IPS-18c (cell line): ENCODE data around the gene RASL11A.

Source experiments
- H3K4me3 ChIP-seq: 2 replicates; pipeline ENCODE4 v1.7.0; 2013; ENCODE audit warnings: low read depth, mild to moderate bottlenecking, low read length, moderate library complexity; ENCODE audit not compliant: insufficient read depth
- H3K9me3 ChIP-seq: one replicate; pipeline ENCODE4 v1.6.1; 2013; ENCODE audit warnings: mild to moderate bottlenecking, low read length, moderate library complexity; ENCODE audit not compliant: control insufficient read depth, insufficient read depth

The RASL11A gene

GRCh38 chr13:27263438-27263837, 7.2 kb upstream of the RASL11A start:
- Histone ChIP-seq H3K4me3 (no peak overlapping the region), H3K9me3 (no peaks in the 10 kb centered on the region)

- Histone ChIP-seq H3K9me3 (no peaks in the 10 kb centered on the region), H3K4me3 (no peak overlapping the region)
Observed at GRCh38 chr13:27264181-27264580, 6.4 kb upstream of the RASL11A start.

GRCh38 chr13:27264648-27265047, 6.0 kb upstream of the RASL11A start:
- Histone ChIP-seq H3K9me3 (no peaks in the 10 kb centered on the region), H3K4me3 (no peak overlapping the region)

- no peak overlapping the region for H3K4me3 ChIP-seq
- H3K9me3 ChIP-seq = peaks cover 3% of the 10 kb centered on the region
Observed at GRCh38 chr13:27266917-27267316, 3.7 kb upstream of the RASL11A start.

- Histone ChIP-seq H3K9me3 (peaks cover 3% of the 10 kb centered on the region), H3K4me3 (no peak overlapping the region)
Observed at GRCh38 chr13:27267596-27267995, 3.0 kb upstream of the RASL11A start.

- Histone ChIP-seq H3K9me3 (peaks cover 3% of the 10 kb centered on the region), H3K4me3 (no peak overlapping the region)
Observed at GRCh38 chr13:27269114-27269665, 1.4 kb upstream of the RASL11A start.

- H3K9me3 ChIP-seq = peaks cover 3% of the 10 kb centered on the region
- H3K4me3 ChIP-seq = peak overlapping the region; percentile 74; the same call in 1 of the 2 replicates
Observed at GRCh38 chr13:27271570-27272096, 1.0 kb downstream of the RASL11A start.

GRCh38 chr13:27273658-27274425, 3.2 kb downstream of the RASL11A start:
- Histone ChIP-seq H3K4me3 (no peak overlapping the region), H3K9me3 (peaks cover 3% of the 10 kb centered on the region)

GRCh38 chr13:27274631-27275030, 4.0 kb downstream of the RASL11A start:
- Histone ChIP-seq H3K4me3 (no peak overlapping the region), H3K9me3 (peaks cover 3% of the 10 kb centered on the region)

- Histone ChIP-seq H3K4me3 (no peak overlapping the region), H3K9me3 (no peaks in the 10 kb centered on the region)
Observed at GRCh38 chr13:27276188-27276587, 5.6 kb downstream of the RASL11A start.

GRCh38 chr13:27279506-27279905, 8.9 kb downstream of the RASL11A start:
- H3K4me3 ChIP-seq = no peak overlapping the region
- no peaks in the 10 kb centered on the region for H3K9me3 ChIP-seq

- Histone ChIP-seq H3K4me3 (no peak overlapping the region), H3K9me3 (no peaks in the 10 kb centered on the region)
Observed at GRCh38 chr13:27280009-27280656, 9.5 kb downstream of the RASL11A start.

GRCh38 chr13:27280841-27281240, 10.2 kb downstream of the RASL11A start:
- H3K9me3 ChIP-seq = no peaks in the 10 kb centered on the region
- no peak overlapping the region for H3K4me3 ChIP-seq

GRCh38 chr13:27281420-27281819, 10.8 kb downstream of the RASL11A start:
- Histone ChIP-seq H3K4me3 (no peak overlapping the region), H3K9me3 (no peaks in the 10 kb centered on the region)

- Histone ChIP-seq H3K4me3 (no peak overlapping the region), H3K9me3 (no peaks in the 10 kb centered on the region)
Observed at GRCh38 chr13:27283906-27284493, 13.4 kb downstream of the RASL11A start.

- Histone ChIP-seq H3K4me3 (no peak overlapping the region), H3K9me3 (no peaks in the 10 kb centered on the region)
Observed at GRCh38 chr13:27288392-27288791, 17.8 kb downstream of the RASL11A start.

GRCh38 chr13:27289011-27289665, 18.5 kb downstream of the RASL11A start:
- Histone ChIP-seq H3K4me3 (no peak overlapping the region), H3K9me3 (no peaks in the 10 kb centered on the region)
